Colonic mucosa (tissue), 4 donors: ENCODE results near the gene GALNT13. TPM values are rescaled to one million over a fixed set of nuclear protein-coding genes. Genes with fewer than 3 reads are reported as not detected.

Experiments used
- DNase-seq: peaks from one replicate; pipeline ENCODE4 v3.0.0-alpha.2; 2020
- H3K27ac ChIP-seq: fragments of 200-600 bp; one replicate; pipeline ENCODE4 v1.8.0; 2021
- H3K27me3 ChIP-seq: fragments of 200-600 bp; one replicate; pipeline ENCODE4 v1.8.0; 2021
- H3K36me3 ChIP-seq: fragments of 200-600 bp; one replicate; pipeline ENCODE4 v1.8.0; 2021
- H3K4me1 ChIP-seq: fragments of 200-600 bp; one replicate; pipeline ENCODE4 v1.8.0; 2021; ENCODE audit warnings: mild to moderate bottlenecking
- H3K4me3 ChIP-seq: fragments of 200-600 bp; one replicate; pipeline ENCODE4 v1.8.0; 2021
- H3K9ac ChIP-seq, 2 donors: one replicate each; pipeline ENCODE4 v1.7.0; 2013; ENCODE audit warnings: control low read depth in 2 of 2, low read depth in 2 of 2, low read length in 2 of 2
- H3K9me3 ChIP-seq: fragments of 200-600 bp; one replicate; pipeline ENCODE4 v1.8.0; 2021
- CTCF ChIP-seq: fragments of 200-600 bp; IDR thresholded peaks from one replicate; pipeline ENCODE4 v1.8.0; 2022; ENCODE audit warnings: antibody characterized with exemption, mild to moderate bottlenecking
- intact Hi-C: fragments of 100-400 bp; cut with DNase I; formaldehyde crosslinking; loops from one replicate; pipeline ENCODE4 v1.14.1; 2022
- total RNA-seq, 2 donors: library from RNA; stranded (reverse); fragmentation: NEBNext Ultra II Directional in 1 of 2; extraction: Animal tissue kit (Norgen Biotek cat#: 25700) in 1 of 2; gene quantifications; one replicate each; pipeline ENCODE4 v1.2.1, GENCODE V29; 2021
- donor health status: healthy.
- donor health status: DM: no; HTN: no; CAD: no.
- donor health status: DM: no; HTN: no; CAD: no.

GALNT13 gene
- total RNA-seq, 2 donors from 2014 or later = 0.07 to 0.40 TPM

- no peak for DNase-seq
- H3K4me3 ChIP-seq = no peak overlapping the region
- intact Hi-C loops = no loop called here
- no peak overlapping the region for H3K9ac ChIP-seq
- H3K9me3 ChIP-seq = no peaks in the 10 kb centered on the region
- no peak for TF ChIP-seq CTCF
- H3K4me1 ChIP-seq = no peaks in the 10 kb centered on the region
- H3K27ac ChIP-seq = no peak overlapping the region
- H3K36me3 ChIP-seq = no peaks in the 10 kb centered on the region
- no peaks in the 10 kb centered on the region for H3K27me3 ChIP-seq
Measured at GRCh38 chr2:154264024-154264423, 392.3 kb downstream of the GALNT13 start.

- no peaks in the 10 kb centered on the region for H3K27me3 ChIP-seq
- H3K4me3 ChIP-seq = no peak overlapping the region
- no peaks in the 10 kb centered on the region for H3K36me3 ChIP-seq
- no peak overlapping the region for H3K27ac ChIP-seq
- no peak for DNase-seq
- no peaks in the 10 kb centered on the region for H3K4me1 ChIP-seq
- H3K9ac ChIP-seq = no peak overlapping the region
- no peak for TF ChIP-seq CTCF
- intact Hi-C loops = no loop called here
- H3K9me3 ChIP-seq = no peaks in the 10 kb centered on the region
Measured at GRCh38 chr2:154267983-154268382, 396.3 kb downstream of the GALNT13 start.

GRCh38 chr2:154280543-154280942 is 408.8 kb downstream of the GALNT13 start:
- Histone ChIP-seq H3K4me1 (no peaks in the 10 kb centered on the region), H3K36me3 (no peaks in the 10 kb centered on the region), H3K27ac (no peak overlapping the region), H3K9me3 (no peaks in the 10 kb centered on the region), H3K27me3 (no peaks in the 10 kb centered on the region), H3K4me3 (no peak overlapping the region), H3K9ac (no peak overlapping the region)
- intact Hi-C loops = no loop called here
- no peak for DNase-seq
- no peak for TF ChIP-seq CTCF

- Histone ChIP-seq H3K9ac (no peak overlapping the region), H3K4me3 (no peak overlapping the region), H3K27me3 (no peaks in the 10 kb centered on the region), H3K4me1 (no peaks in the 10 kb centered on the region), H3K36me3 (no peaks in the 10 kb centered on the region), H3K9me3 (no peaks in the 10 kb centered on the region), H3K27ac (no peak overlapping the region)
- TF ChIP-seq CTCF = no peak
- intact Hi-C loops = no loop called here
- DNase-seq = no peak
Measured at GRCh38 chr2:154289870-154290269, 418.1 kb downstream of the GALNT13 start.

GRCh38 chr2:154291511-154291910 is 419.8 kb downstream of the GALNT13 start:
- no peak overlapping the region for H3K4me3 ChIP-seq
- no peak for DNase-seq
- no peaks in the 10 kb centered on the region for H3K4me1 ChIP-seq
- intact Hi-C loops = no loop called here
- H3K27me3 ChIP-seq = no peaks in the 10 kb centered on the region
- no peak for TF ChIP-seq CTCF
- H3K27ac ChIP-seq = no peak overlapping the region
- no peaks in the 10 kb centered on the region for H3K9me3 ChIP-seq
- H3K36me3 ChIP-seq = no peaks in the 10 kb centered on the region
- no peak overlapping the region for H3K9ac ChIP-seq

GRCh38 chr2:154291927-154292326 is 420.2 kb downstream of the GALNT13 start:
- Histone ChIP-seq H3K36me3 (no peaks in the 10 kb centered on the region), H3K9ac (no peak overlapping the region), H3K9me3 (no peaks in the 10 kb centered on the region), H3K27me3 (no peaks in the 10 kb centered on the region), H3K27ac (no peak overlapping the region), H3K4me3 (no peak overlapping the region), H3K4me1 (no peaks in the 10 kb centered on the region)
- intact Hi-C loops = no loop called here
- no peak for TF ChIP-seq CTCF
- no peak for DNase-seq
